A204.1 (cell line): ENCODE results near the gene SH3RF2.

Experiments
- FAIRE-seq: peaks from 2 replicates; lab custom pipeline; 2012; peaks lifted over from hg19 to GRCh38; lab: Jason Lieb, UNC

SH3RF2 gene

DNA sequence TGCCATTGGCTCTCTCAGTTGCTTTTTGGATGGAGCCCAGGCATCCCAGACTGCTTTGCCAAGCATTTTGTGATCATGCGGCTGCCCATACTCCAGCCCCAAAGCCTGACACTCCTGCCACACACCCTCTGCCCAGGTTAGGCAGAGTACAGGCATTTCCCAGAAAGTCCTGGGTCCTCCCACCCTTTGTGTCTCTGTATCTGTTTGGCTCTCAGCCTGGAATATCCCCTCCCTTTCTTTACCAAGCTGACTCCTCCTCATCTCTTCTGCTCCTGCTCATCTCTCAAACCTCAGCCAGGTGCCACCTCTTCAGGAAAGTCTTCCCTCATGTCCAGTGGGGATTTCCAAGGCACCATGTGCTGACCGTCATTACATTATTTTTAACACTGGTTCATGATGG lies 14.3 kb upstream of the SH3RF2 start:
- FAIRE-seq, result no peak

DNA sequence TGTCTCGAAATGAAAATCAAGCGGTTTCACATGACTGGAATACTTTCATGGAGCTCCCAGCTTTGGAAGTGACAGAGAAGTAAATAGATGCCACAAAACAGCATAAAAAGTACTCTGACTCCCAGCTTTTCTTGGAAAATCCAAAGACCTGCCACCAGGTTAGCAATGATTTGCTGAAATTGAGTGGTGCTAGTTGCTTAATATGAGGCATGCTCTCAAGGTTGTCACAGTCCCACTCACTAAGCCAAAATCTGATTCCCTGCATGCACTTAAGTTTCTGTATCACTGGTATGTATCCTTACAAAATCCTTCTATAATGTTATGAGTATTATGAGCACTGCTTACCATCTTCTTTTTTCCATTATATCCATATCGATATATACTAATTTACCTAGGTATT lies 13.0 kb upstream of the SH3RF2 start:
- no peak for FAIRE-seq

DNA sequence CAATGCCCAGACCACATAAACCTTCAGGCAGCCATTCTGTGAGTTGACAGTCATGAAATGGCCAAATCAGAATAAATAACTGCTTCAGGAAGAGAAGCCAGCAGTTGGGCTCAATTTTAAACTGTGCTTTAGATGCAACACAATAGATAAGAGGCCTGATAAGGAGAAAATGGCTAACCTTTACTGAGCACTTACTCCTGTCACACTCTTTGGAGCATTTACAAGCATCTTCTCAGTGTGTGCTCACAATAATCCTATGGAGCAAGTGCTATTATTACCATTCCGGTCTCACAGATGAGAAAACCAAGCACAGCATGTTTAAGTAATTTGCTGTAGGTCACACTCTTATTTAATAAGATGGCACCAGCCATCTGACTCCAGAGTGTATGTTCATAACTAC lies 11.5 kb upstream of the SH3RF2 start:
- no peak for FAIRE-seq

DNA sequence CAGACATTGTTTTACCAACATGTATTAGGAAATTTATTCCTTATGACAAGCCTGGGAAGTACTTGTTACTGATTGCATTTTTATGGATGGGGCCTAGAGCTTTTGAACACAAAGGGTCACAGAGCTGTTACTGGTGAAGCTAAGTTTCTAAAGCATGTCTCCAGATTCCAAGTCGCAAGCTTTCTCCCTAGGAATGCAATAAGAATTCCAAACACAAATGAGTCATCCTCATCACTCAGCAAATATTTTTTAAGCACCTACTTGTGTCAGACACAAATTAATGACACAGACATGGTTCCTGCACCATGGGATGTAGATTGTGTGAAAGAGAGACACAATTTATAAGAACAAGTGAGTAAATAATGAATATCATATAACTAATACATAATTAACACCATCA lies 11.0 kb upstream of the SH3RF2 start:
- no peak for FAIRE-seq

DNA sequence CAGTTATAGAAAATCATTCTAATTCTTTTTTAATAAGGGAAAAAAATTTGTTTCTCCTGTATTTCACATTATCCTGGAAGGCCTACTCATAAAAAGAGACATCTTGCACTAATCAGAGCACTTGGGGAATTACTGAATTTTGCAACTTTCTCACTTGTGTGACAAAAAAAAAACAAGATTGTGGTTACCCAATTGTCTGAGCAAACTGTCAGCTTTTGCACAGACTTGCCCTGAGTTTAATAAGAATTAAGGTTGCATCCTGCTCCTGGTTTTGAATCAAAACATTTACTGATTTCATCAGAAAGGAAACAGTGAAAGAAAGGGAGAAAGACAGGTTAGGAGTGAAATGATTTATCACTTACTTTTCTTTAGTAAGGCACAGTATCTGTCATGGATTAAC lies 10.6 kb upstream of the SH3RF2 start:
- no peak for FAIRE-seq

DNA sequence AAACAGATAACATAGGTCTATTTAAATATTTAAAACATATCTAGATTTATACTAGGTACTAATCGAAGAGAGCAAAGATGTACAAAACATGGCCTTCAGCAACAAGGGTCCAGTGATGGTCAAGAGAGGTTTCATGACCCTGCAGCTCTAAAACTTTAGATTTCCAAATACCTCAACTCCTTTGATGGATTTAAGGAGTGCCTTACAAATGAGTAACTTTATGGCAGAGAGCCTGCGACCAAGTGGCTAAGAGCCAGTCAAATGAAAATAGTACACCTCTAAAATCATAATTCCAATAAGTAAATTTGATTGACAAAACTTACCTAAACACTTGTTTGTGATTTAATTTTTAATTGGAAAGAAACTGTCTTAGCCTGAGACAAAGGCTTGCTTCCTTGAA lies 4.7 kb upstream of the SH3RF2 start:
- no peak for FAIRE-seq

DNA sequence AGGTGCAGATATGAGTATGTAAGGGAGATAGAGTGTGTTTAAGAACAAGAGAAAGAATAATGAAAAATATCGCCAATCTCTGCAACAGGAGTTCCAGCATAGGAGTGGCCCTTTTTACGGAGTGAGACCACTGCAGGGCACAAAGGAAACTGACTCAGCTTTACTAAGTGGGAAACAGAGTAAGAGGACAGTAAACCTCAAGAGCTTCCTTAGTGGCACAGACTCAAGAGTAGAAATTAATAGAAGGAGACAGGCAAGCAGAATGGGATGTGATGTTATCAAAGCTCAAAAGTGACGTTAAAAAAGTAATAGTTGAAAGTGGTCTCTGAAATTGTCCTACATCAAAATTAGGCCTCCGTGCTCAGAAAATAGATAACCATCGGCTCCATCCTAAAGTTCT lies 2.1 kb upstream of the SH3RF2 start:
- no peak for FAIRE-seq

DNA sequence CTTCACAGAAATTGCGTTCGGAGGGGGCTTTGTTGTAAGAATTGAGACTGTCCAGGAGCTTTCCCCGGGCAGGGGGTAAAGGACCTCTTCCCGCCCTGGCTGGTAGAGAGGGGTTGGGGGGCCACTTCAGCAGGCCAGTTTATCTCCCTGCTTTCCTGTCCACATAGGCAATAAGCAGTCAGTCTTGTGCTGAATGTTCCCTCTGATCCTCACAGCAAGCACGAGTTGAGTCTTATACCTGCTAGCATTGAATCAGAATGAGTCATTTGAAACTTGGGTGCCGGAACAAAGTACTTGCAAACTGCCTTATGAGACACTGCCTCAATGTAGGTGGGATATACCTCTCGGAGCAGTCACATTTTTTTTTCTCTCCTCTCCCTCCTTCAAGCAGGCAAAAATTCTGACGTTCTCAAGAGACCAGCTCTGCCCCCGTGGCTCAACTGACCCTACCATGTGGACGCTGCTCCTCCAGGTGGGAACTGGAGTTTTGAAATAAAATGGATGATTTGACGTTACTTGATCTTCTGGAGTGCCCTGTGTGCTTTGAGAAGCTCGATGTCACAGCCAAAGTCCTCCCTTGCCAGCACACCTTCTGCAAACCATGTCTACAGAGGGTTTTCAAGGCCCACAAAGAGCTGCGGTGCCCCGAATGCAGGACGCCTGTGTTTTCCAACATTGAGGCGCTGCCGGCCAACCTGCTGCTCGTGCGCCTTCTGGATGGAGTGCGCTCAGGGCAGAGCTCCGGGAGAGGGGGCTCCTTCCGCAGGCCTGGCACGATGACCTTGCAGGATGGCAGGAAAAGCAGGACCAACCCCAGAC lies 1.3 kb downstream of the SH3RF2 start:
- no peak for FAIRE-seq

DNA sequence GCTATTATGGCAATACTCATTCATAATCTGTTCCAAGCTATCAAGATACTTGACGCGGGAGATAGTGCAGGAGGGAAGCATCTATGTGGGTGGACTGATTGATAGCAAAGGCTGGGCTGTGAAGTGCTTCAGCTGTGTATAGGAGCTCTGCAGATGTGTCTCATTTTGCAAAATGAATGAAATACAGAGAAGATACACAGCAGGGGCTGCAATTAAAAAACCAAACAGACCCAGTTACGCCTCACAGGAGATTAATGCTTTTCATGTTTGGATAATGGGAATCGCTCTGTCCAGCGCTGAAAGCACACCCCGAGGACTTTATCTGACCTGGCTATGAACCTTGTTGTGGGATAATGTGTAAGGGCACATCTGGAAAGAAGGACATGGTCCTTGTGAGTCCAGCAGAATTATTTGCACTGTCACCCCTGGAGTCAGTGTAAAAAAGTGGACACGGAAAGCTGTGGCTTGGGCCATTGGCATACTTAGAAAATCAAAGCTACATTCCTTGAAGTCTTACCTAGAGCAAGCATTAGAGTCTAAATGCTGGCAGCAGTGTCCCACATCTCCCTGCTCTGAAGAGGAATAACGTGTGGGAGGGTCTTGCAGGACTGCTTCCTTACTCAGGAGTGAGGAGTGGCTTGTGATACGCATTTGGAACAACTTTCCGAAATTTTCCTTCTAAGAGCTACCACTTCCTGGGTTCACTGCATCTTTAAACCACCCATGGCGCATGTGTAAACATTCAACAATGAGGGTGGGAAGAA lies 2.6 kb downstream of the SH3RF2 start:
- no peak for FAIRE-seq

DNA sequence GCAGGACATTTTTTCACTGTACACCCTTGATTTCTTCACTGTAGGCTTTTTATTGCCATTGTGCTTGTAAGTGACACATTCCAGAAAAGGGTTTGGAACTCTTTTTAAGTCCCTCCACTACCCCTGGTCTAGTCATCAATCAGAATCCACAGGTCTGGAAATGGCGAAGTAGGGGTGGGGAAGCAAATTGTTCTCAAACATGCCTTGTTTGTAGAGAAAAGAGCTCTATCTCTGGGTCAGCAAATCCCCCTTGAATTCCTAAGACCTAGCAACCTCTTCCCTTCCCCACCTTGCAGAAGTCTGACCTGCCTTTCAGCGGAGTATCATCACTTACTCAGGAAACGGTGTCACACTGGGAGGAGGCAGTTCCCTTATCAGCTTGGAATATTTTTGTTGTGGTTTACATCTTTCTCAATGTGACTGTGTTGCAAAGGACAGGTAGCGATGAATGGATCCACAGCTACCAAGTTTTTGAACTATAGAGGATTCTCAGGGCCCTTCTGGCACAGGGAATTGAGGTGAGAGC lies 3.2 kb downstream of the SH3RF2 start:
- no peak for FAIRE-seq

DNA sequence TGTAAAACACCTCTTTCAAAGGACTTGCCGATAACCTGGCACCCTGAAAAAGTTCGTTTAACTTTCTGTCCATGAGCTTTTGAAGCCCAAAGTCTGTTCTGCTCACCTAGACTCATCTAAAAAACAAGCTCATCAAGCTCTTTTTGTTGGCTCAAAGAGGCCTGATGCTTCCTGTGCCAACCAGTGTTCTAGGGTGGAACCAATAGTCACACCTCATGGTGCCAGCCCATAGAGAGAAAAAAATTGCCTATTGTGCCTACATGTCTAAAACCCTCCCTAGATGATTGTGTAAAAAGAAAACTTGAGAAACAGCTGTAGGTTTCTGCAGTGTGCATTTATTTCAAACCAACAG lies 4.7 kb downstream of the SH3RF2 start:
- FAIRE-seq, result no peak

DNA sequence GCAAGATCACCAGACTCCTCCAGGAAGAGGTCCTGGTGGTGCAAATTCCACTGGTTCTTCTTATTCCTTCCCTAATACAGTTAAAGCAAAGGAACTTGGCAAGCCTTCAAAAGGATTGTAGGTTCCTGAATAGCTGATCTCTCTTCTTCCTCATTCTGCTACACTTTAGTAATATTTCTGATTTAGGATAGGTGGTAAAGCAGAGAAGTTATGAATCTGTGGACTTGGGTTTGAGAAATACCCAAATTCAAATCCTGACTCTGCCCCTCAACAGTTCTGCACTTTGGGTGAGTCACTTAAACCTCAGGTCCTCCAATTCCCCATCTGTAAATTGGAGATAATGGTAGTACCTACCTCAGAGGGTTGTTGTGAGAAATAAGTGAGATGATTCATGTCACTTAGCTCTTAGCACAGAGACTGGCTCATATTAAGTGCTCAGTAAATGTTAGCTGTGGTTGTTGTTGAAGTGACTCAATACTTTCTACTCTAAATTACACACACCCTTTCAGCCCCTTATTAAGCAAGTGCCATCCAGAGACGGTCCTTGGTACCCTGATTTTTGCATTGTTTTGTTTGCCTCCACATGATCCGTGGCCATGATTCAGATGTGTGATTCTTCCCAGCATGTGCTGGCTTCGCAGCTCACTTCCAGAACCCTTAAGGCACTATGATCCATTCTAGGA lies 5.2 kb downstream of the SH3RF2 start:
- FAIRE-seq, result no peak

DNA sequence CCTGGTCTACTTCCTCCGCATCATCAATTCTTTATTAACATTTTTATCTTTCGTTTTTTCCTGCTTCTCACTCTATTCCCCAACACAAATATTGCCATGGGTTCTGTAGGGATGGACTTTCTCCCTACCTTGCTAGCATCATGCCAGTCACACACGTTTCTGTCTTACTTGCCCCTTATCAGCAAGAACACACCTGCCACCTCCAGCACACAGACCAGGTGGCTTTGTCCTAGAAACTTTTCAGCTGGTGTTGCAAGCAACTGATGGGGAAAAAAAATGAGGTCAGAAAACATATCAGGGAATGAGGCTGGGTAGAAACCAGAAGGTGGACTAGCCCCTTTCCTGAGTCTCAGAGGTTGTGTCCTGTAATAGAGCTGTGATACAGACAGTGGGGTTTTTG lies 5.8 kb downstream of the SH3RF2 start:
- no peak for FAIRE-seq

DNA sequence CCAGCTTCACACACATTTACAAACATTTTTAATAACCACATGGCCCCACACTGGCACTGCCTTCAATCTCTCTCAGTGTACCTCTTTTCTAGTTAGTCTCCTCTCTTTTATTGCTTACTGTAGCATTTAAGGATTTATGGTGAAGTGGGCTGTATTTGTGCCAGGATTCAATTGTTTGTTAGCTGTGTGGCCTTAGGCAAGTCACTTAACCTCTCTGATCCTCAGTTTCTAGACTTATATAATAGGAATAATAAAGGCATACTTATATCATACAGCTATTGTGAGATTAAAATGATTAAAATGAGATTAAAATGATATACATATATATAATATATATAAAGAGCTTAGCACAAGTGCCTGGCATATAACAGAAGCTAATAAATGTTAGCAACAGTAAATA lies 6.4 kb downstream of the SH3RF2 start:
- no peak for FAIRE-seq

DNA sequence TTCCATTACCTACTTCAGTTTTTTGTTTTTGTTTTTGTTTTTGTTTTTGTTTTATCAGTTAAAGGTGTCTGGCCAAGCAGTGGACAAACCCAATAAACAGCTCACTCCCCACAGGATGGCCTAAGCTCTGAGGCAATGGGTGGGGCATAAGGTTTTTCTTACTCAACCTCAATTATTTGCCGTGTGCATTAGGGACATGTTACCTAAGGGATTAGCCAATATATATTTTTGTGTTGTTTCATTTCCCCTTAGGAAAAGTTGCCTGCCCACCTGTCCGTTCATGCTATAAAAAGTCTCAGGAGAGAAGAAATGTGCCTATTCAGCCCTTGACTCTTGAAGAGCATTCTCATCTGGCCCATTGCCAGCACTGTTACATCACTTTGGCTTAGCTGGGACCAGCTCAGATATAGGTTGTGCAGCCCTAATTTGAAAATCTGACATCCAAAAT lies 7.3 kb downstream of the SH3RF2 start:
- FAIRE-seq, result no peak

DNA sequence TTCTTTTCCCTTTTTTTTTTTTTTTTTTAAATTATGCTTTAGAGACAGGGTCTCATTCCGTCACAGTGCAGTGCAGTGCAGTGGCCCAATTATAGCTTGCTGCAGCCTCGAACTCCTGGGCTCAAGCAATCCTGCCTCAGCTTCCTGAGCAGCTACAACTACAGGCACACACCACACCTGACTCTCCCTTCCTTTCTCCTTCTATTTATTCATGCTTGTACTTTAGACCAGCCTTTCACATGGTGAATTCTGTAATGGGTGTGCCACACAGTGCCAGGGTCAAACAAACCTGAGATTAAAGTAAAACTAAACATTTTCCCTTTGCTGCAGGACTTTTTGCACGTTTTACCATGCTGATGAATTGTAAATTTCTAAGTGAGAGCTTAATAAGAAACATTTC lies 8.0 kb downstream of the SH3RF2 start:
- FAIRE-seq, result no peak

DNA sequence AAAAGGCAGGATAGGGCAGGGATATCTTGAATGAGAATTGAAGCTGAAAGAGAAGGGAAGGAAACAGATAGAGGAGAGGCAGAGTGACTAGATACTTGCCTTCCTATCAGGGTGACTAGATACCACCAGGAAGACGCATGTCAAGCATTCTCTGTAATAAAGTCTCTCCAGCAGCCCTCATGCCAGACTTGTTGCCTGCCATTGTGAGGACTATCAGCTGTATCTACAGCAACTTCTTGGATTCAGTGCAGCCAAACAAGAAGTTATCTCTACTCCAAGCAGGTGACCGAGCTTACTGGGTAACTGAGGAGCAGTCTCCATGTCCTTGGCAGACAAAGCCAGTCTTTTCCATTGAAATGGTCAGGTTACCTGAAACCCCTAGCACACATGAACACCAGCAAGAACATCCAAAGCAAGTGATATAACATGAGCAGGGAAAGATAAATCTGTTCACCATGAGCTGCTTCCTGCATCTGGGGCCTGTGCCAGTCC lies 9.3 kb downstream of the SH3RF2 start:
- FAIRE-seq, result no peak

DNA sequence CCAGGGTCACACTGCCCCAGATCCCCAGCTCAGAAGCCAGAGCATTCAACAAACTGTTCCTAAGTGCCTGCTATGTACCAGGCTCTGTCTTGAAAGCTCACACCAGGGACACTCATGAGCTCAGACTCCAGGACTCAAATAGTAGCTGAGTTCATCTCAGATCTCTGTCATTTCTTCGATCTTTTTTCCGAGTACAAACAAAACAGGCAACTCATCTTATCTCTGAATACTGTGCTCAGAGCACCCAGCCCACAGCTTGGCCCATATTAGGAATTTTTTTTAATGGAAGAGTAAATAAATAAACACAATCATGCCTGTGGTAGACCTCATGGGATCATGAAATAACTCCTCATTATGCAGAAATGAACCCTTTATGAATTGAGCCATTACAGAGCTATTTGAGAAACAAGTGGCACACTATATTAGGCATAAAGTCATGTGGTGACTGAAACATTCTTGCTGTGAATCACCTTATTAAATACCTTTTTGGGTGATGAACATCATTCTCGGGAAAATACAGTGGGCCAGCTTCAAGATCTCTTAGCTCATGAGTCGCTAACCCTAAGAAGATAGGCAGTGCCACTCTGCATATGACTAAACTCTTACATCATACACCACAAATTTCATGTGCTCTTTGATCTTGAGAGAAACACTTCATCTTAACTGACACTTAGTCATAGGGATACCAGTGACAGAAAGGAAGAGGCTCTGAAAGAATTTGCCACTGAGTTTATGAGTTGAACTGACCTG lies 9.9 kb downstream of the SH3RF2 start:
- FAIRE-seq, result no peak

DNA sequence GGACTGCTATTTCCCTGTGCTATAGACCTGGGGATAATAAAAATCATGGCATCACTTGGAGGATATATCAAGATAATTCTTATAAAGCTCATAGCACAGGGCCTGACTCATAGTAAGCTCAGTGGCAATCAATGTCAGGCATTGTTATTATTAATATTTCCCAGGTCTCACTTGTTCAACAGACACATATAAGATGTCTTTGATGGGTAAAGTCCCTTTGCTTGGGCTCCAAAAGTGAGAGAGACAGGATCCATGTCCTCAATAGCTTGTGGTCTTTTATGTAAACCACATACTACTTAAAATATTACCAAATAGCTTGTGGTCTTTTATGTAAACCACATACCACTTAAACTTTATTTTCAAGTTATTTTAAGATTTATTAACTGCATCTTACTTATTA lies 11.2 kb downstream of the SH3RF2 start:
- FAIRE-seq, result no peak

DNA sequence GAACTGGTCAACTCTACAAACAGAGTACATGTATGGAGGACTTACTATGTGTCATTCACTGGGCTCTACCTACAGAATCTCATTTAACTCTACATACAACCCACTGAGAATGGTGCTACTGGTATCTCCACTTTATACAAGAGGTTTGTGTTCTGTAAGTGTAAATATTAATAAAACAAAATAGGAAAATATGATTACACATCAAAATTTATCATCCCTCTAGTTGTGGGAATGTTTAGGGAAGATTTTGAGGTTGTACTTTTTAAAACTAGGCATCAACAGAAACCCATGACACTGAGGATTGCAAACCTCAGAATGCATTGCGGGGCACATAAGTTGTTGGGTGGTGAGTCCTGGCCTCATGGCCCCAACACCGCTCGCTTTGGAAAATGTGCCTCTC lies 11.7 kb downstream of the SH3RF2 start:
- no peak for FAIRE-seq

DNA sequence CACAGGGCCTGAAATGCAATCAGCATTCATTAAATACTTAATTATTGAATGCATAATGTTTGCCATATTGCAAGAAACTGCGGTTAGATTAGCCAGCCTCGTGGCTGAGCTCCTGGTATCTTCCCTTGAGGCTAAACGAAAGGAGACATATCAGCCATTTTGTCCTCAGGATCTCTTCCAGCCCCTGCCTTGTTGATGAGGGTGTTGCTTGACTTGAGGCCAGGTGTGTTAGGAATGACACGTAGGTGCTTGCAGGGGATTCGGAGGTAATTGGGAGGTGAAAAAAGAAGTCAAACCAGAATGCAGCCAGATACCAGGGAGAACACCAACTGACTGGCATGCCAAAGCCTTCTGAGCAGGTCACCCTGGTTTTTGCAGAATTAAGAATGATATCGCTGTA lies 12.5 kb downstream of the SH3RF2 start:
- no peak for FAIRE-seq

DNA sequence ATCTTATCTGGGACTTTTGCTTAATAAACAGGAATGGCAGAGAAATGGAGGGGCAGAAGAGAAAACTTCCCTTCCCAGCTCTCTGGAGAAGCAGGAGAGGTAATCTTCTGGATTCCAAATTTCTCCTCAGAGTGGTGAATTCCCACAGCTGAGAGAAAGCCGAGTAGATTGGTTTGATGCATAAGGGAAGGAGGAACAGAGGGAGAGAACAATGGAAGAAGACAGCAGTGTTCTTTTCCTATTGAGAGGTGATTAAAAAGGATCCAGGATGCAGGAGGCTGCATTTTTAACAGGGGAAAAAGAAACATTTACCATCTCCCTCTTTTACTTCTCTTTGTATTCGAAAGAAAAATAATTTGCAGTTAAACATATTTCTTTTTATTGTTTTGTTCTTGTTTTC lies 13.1 kb downstream of the SH3RF2 start:
- no peak for FAIRE-seq
